Hepatocyte (in vitro differentiated cells): Measurements from ENCODE around the gene ITPK1.

ENCODE experiments used
- EZH2phosphoT487 ChIP-seq: fragments of 200-600 bp; sonication (generic); IDR thresholded peaks from one replicate; pipeline ENCODE4 v1.6.1; 2018; ENCODE audit warnings: antibody characterized with exemption, mild to moderate bottlenecking, low read depth, moderate library complexity; ENCODE audit not compliant: unreplicated experiment, severe bottlenecking
- TF ChIP-seq, protein P1 (sequence below): fragments of 200-600 bp; sonication (generic); IDR thresholded peaks from 2 replicates; pipeline ENCODE4 v1.5.1; 2016; ENCODE audit warnings: antibody characterized with exemption, mild to moderate bottlenecking; ENCODE audit not compliant: poor library complexity

DNA sequence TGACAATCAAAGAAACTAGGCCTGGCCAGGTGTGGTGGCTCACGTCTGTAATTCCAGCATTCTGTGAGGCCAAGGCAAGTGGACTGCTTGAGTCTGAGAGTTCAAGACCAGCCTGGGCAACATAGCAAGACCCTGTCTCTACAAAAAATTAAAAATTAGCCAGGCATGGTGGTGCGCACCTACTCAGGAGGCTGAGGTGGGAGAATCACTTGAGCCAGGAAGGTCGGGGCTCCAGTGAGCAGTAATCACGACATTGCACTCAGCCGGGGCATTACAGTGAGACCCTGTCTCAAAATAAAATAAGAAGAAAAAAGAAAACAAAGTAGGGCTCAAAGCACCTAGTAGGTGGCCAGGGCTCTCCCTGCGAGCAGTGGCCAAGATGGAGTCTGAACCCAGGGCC is 113.7 kb downstream of the ITPK1 start:
- TF ChIP-seq, protein P1, sequence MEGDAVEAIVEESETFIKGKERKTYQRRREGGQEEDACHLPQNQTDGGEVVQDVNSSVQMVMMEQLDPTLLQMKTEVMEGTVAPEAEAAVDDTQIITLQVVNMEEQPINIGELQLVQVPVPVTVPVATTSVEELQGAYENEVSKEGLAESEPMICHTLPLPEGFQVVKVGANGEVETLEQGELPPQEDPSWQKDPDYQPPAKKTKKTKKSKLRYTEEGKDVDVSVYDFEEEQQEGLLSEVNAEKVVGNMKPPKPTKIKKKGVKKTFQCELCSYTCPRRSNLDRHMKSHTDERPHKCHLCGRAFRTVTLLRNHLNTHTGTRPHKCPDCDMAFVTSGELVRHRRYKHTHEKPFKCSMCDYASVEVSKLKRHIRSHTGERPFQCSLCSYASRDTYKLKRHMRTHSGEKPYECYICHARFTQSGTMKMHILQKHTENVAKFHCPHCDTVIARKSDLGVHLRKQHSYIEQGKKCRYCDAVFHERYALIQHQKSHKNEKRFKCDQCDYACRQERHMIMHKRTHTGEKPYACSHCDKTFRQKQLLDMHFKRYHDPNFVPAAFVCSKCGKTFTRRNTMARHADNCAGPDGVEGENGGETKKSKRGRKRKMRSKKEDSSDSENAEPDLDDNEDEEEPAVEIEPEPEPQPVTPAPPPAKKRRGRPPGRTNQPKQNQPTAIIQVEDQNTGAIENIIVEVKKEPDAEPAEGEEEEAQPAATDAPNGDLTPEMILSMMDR, result no peak
- no peak for TF ChIP-seq EZH2phosphoT487
